Measurements from ENCODE around the gene SPRY1.

- TF ChIP-seq POLR2A (IDR thresholded peaks at IDR 0.05) (no peak), CTCF (IDR thresholded peaks at IDR 0.05) (no peak), EP300 (IDR thresholded peaks at IDR 0.05) (no peak)
These were observed 12.0 kb downstream of the SPRY1 start for GRCh38 chr4:123408471-123409084.
